Mesenteric fat pad (tissue), 1 donor: Measurements from ENCODE around the gene MMRN2. TPM values are rescaled to one million over a fixed set of nuclear protein-coding genes. Genes with fewer than 3 reads are reported as not detected.

Source experiments
- DNase-seq: peaks from one replicate; pipeline ENCODE4 v3.0.0-alpha.2; 2020; ENCODE audit warnings: low spot score
- total RNA-seq: library from RNA; stranded (reverse); fragmentation: NEBNext Ultra II Directional; extraction: Animal tissue kit (Norgen Biotek cat#: 25700); gene quantifications from one replicate; pipeline ENCODE4 v1.2.1, GENCODE V29; 2021
- donor health status: DM: yes; HTN: yes; CAD: no.

MMRN2 gene
- total RNA-seq, 1 donor from 2014 or later: 78.4 TPM

DNA sequence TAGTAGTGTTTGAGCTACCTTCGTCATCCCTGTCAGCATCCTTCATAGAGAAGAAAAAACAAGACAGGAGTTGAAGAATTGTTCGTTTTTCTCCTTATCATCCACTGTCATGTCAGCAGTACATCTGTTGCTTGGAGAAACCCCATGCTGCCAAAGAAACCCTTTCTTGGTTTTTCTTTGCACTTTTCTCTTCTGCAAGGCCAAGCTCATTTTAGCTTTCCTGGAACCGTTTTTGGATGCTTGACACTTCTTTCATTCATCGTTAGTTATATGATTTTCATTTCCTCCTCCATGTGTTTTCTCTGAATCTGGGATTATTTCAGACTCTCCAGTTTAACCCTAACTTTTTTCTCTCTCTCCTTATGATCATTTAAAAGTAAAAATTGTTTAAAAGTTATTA is 58.9 kb downstream of the MMRN2 start:
- no peak for DNase-seq

DNA sequence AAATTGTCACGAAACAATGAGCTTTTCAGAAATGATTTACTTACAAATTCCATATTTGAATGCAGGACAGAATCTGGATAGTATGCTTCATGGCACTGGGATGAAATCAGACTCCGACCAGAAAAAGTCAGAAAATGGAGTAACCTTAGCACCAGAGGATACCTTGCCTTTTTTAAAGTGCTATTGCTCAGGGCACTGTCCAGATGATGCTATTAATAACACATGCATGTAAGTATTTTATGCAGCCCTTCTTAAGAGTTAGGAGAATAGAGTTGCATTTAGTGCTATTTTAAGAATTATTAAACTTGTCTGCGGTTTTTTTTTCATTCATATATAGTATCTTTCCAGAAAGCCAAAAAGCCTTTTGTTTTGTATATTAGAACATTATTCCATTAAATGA is 67.4 kb downstream of the MMRN2 start:
- DNase-seq: no peak

DNA sequence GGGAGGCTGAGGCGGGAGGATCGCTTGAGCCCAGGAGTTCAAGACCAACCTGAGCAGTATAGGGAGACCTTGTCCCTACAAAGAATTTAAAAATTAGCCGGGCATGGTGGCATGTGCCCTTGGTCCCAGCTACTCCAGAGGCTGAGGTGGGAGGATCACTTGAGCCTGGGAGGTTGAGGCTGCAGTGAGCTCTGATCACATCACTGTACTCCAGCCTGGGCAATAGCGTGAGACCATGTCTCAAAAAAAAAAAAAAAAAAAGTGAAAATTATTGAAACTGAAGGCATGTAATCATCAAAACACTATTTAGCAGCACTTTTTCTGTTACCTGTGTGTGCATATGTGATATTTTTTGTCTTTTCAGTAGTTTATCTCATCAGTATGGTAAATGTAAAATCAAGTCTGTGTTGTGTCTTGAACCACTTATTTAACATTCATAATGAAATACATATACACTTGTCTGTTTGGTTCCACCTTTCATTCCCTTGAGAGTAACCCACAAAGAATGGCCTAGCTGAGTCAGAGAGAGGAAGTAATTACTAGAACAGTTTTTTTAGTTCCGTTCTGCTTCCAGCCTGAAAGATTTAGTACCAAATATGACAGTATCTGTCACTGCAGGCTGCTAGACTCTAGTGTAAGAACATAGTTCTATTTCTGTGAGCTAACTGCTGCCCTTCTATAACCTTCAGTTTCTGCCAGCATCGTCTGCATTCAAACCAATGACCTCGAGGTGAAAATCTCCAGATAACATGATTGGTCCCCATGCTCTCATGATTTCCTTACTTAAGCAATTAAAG is 68.6 kb downstream of the MMRN2 start:
- DNase-seq: no peak

Other genes starting within 250 kb of the MMRN2 start
- gene BMPR1A, start 201.0 kb downstream of the MMRN2 start, total RNA-seq: 43.5 TPM
- gene SNCG, start 984 bp upstream of the MMRN2 start, total RNA-seq: 265 TPM
- 543 TPM for gene ADIRF, start 10.9 kb upstream of the MMRN2 start, total RNA-seq
- gene FAM25A, start 62.7 kb upstream of the MMRN2 start, total RNA-seq: not detected
- gene GLUD1, start 137.2 kb upstream of the MMRN2 start, total RNA-seq: 127 TPM
- 33.0 TPM for gene SHLD2, start 137.6 kb upstream of the MMRN2 start, total RNA-seq